GM19397 (cell line): Measurements from ENCODE around the gene SLC17A5.
"Not testable (repeated sequence)": the region's sequence is repeated elsewhere in the genome, so short reads cannot be mapped to it uniquely, and the experiment has no call there.

ENCODE experiments used
- ATAC-seq: cut with Tn5 transposase; IDR thresholded peaks from one replicate; pipeline ENCODE4 v1.9.1; 2021; ENCODE audit warnings: mild to moderate bottlenecking, moderate library complexity; ENCODE audit not compliant: unreplicated experiment

SLC17A5 gene

DNA sequence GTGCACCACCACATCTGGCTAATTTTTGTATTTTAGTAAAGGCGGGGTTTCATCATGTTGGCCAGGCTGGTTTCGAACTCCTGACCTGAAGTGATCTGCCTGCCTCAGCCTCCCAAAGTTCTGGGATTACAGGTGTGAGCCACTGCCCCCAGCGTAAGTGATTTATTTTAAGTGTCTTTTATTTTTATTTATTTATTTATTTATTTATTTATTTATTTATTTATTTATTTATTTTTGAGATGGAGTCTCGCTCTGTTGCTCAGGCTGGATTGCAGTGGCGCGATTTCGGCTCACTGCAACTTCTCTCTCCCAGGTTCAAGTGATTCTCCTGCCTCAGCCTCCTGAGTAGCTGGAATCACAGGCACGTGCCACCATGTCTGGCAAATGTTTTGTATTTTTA lies 30.3 kb downstream of the SLC17A5 start:
- ATAC-seq: not testable (repeated sequence)

DNA sequence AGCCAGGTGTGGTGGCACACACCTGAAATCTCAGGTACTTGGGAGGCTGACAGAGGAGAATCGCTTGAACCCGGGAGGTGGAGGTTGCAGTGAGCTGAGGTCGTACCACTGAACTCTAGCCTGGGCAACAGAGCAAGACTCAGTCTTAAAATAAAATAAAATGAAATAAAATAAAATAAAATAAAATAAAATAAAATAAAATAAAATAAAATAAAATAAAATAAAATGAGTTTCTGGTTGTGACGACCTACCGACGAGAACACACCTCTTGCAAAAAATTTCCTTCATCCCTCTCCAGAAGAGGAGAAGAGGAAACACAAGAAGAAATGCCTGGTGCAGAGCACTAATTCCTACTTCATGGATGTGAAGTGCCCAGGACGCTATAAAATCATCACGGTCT lies 35.7 kb downstream of the SLC17A5 start:
- not testable (repeated sequence) for ATAC-seq

DNA sequence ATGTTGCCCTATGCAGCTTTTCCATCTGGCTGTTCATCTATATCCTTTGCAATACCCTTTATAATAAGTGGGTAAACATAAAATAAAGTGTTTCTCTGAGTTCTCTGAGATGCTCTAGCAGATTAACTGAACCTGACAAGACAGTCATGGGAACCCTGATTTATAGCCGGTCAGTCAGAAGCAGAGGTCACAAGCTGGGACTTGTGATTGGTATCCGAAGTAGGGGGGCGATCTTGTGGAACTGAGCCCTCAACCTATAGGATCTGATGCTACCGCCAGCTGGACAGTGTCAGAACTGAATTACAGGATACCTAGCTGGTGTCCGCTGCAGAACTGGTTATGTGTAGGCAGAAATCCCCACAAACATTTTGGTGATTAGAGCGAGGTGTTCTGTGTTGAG lies 39.0 kb downstream of the SLC17A5 start:
- ATAC-seq: no peak

DNA sequence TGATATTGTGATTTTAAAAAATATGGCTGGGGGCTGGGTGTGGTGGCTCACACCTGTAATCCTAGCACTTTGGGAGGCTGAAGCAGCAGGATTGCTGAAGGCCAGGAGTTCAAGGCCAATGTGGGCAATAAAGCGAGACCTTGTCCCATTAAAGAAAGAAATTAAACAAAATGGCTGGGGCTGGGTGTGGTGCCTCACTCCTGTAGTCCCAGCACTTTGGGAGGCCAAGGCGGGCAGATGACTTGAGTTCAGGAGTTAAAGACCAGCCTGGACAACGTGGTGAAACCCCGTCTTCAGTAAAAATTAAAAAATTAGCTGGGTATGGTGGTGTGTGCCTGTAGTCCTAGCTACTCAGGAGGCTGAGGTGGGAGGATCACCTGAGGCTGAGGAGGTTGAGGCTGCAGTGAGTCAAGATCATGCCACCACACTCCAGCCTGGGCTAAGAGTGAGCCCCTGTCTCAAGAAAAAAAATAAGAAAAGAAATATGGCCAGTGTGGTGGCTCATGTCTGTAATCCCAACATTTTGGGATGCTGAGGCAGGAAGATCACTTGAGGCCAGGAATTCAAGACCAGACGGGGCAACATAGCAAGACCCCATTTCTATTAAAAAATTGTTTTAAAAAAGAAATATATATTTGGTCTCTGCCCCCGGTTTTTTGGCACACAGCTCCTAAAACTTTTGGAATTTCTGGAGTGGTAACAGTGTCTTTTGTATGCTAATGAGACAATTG lies 39.8 kb downstream of the SLC17A5 start:
- no peak for ATAC-seq

DNA sequence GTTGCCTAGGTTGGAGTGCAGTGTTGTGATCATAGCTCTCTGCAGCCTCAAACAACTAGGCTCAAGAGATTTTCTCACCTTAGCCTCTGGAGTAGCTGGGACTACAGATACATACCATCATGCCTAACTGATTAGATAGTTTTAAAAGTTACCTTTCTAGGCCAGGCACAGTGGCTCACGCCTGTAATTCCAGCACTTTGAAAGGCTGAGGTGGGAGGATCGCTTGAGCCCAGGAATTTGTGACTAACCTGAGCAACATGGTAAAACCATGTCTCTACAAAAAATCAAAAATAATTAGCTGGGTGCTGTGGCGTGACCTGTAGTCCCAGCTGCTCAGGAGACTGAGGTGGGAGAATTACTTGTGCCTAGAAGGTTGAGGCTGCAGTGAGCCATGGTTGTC lies 41.2 kb downstream of the SLC17A5 start:
- ATAC-seq: no peak

DNA sequence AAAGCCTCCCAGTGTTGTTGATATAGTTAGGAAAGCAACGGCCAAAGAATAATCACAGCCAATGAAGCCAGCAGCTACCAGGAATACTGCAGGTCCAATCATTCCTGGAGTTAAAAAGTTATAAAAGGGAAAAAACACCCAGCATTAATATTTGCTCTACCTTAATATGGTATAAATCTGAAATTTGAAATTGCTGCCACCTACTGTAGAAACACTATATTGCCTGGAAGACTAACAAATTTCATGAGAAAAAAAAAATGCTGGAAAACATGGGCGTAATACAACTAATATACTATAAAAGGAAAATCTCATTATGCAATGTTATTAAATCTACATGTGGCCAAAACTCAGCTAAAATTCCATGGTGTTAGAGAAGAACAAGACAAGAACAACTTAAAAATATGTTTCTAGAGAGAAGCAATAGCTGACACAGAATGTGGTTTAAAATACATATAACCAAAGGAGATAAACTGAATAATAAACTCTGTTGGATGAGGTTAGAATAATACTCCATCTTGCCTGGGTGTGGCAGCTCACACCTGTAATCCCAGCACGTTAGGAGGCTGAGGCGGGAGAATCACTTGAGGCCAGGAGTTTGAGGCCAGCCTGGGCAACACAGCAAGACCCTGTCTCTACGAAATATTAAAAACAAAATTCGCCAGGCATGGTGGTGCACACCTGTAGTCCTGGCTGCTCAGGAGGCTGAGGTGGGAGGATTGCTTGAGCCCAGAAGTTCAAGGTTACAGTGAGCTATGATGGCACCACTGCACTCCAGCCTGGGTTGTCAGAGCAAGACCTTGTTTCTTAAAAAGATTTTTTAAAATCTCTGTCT lies 43.1 kb downstream of the SLC17A5 start:
- no peak for ATAC-seq

DNA sequence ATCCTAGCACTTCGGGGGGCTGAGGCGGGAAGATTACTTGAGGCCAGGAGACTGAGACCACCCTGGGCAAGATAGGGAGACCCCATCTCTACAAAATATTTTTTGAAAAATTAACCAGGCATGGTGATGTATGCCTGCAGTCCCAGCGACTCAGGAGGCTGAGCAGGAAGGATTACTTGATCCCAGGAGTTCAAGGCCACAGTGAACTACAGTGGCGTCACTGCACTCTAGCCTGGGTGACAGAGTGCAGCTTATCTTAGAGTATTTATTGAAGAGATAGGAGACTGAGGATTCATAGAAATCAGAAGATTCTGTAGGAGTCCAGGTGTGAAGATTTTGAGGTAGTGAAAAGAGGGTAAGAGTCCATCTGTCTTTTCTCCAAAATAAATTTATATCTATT lies 45.0 kb downstream of the SLC17A5 start:
- ATAC-seq: no peak

DNA sequence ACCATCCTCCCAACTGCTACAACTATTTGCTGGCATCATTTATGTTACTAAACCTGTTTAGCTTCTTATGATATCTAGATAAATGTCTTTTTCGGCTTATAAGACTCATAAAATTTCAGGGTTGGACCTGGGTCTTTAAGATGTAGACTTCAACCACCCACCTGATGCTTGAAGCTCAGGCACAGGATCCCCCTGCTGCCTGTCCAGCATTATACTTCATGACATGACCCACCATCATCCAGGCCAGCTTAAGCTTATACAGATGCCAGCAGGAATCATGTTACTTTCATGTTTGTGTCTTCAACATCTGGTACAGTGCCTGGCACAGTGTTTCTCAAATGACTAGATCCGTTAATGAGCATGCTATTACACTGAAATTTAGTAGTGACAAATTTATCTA lies 47.4 kb downstream of the SLC17A5 start:
- no peak for ATAC-seq

DNA sequence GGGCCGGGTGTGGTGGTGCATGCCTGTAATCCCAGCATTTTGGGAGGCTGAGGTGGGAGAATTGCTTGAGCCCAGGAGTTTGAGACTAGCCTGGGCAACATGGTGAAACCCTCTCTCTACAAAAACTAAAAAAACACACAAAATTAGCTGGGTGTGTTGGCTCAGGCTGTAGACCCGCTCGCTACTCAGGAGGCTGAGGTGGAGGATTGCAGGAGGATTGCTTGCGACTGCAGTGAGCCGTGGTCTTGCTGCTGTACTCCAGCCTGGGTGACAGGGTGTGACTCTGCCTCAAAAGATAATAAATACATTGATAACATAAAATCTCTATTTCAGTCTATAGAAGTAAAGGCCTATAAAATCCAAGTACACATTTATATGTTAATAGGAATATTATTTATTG lies 49.3 kb downstream of the SLC17A5 start:
- no peak for ATAC-seq

DNA sequence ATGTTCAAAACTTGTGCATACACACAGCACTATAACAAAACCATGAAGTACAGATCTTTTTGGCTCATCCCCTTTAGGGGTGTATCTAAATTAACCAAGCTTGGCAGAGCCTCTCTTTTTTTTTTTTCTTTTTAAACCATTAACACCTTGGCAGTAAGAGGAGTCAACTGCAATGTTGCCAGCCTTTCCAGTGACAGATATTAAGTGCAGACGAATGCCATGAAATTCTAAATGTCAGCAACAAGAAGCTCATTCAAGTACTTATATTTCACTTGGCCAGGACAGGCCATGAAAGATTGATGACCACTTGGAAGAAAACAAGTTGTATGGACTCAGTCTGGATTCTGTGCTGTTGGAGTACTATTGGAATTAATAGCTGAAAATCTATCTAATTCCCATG lies 49.8 kb downstream of the SLC17A5 start:
- ATAC-seq: no peak

DNA sequence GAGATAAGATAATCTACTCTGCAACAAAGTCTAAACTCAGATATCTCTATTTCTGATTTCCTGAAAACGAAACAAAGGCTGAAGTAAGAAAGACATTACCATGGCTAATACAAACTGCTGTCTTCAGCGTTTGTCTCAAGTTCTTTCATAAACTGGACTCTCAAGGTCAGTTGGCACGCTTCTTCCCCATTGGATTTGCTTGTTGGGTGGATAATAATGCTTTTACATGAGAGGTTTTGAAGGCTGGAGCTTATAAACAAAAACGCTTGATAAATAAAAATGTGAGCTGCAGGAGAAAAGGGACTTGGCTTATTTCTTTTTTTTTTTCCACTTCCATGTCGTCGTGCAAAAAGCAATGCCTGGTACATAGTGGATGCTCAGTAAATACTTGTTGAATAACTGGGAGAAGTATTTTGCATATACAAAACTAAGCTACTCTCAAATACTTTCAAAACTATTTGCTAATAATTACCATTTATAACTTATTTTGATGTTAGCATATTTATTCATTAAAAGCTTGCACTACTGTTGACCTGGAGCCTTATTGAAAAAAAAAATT lies 67.3 kb downstream of the SLC17A5 start:
- peak; percentile 11 for ATAC-seq

DNA sequence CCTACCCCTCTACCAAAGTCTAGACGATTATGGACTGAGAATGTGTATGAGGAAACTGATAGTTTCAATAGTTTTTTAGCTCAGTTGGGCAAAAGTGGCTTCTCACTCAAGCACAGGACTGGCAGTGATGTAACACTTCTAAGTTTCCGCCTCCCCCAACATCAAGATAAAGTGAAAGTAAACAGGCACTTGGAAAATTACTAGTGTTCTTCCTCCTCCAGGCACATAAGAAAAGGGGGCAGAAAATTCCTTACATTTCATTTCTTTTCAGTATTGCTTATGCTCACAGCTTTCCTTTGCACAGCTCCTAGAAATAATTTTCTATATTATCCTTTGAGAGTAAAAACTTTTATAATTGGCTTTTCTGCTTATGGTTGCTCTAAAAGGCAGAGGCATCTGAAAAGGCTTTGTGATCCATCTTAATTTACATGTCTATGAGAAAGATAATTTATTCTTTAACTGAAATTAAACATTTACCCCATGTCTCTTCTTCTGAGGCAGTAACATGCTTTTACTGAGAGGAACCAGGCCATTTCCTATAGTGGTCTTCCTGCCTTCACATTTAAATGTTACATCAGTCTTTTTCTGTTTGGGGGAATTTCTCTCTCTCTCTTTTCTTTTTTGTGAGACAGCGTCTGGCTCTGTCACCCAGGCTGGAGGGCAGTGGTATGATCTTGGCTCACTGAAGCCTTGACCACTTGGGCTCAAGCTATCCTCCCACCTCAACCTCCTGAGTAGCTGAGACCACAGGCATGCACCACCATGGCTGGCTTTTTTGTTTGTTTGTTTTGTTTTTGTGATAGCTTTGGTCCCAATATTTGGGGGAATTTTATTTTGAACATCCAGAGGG lies 68.0 kb downstream of the SLC17A5 start:
- peak; percentile 51 for ATAC-seq

DNA sequence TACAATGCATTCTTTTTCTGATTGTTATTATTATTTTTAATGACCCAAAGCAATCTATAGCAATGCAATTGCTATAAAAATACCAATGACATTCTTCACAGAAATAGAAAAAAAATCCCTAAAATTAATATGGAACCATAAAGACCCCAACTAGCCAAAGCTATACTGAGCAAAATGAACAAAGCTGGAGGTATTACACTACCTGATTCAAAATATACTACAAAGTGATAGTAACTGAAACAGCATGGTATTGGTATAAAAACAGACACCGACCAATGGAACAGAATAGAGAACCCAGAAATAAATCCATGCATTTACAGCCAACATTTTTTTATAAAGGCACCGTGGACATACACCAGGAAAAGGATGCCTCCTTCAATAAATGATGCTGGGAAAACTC lies 72.5 kb downstream of the SLC17A5 start:
- no peak for ATAC-seq

DNA sequence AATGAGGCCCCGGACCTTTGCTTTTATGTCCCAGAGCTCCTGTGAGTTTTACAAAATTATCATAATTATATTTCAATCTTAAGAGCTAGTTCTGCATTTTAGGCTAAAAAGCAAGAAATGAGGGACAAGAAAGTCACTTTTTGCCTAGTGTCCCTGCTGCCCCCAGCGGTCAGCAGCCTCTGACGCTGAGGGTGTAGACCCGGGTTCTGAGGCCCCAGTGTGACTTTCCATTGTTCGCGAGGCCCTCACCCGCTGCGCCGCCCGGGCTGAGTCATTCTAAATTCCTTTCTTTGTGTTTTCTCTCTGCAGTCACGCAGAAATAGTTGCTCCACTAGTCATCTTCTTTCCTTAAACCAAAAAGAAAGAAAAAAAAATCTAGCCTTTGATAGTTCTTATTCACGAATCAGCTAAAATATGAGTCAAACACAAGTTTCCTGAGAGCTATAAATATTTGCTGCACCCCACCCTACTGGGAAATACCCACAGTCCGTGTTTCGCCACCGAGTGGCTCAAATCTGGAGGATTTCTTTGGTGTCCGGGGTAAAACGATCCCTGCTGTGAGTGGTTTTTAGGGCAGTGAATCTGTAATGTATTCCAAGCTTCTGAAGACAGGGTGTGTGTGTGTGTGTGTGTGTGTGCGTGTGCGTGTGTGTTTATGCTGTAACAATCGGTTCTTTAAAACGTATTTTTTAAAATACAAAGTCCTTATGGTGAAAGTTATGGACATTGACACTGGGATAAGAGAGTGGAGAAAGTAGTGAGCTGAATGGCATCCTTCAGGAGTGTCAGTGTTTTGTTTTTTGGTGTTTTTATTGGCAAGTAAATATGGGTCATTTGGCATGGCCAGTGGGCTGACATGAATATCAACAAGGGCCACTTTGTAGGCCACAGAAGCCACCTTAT lies 73.3 kb downstream of the SLC17A5 start:
- peak; percentile 74 for ATAC-seq

DNA sequence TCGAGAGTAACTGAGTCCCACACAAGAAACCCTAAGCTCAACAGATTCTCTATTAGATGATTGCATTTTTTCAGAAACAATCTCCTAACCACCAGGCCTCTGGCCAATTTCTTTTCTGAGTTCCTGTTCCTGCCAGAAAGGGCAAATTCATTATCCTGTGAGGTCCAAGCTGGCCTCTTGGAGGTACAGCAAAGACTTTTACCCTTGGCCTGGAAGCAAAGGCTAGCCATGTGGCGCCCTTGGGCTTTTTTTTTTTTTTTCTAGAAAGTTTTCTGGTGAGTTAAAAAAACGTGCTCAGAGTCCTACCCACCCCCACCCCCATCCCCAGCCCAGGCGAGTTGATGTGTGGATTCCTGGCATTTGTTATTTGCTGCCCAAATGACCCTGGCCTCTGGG lies 73.9 kb downstream of the SLC17A5 start:
- ATAC-seq: peak; percentile 5

DNA sequence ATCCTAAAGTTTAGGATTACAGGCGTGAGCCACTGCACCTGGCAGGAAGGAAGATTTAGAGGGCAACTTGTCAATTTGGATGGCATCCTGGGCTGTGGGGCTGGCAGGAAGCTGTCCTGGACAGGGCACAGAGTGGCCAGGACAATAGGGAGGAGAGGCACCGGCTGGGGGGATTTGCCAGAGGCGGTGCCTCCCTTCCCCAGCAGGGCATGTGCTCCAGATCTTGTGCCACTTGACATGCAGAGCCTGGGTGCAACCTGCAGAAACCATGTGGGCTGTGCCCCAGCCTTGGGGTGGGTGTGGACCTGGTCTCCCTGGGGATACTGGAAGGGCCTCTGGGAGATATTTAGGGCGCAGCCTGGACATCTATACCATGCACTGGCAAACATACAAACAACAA lies 74.4 kb downstream of the SLC17A5 start:
- ATAC-seq: no peak

DNA sequence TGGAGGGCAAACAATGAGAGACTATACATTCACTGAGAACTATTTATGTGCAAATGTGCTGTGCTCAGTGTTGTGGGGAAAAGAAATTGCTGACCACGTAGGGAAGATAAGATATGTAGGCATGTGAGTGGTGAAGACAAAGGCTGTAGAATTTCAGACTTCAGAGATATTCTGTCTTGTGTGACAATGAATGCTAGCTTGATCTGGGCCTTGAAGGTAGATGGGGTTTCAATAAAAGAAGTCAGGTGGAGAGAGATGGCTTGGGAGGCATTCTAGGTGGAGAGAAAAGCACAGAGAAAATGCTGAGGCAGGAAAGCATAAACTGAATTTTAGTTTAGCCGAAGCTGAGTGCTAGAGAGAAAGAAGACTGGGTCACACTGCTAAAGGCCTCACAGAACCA lies 76.1 kb downstream of the SLC17A5 start:
- no peak for ATAC-seq

DNA sequence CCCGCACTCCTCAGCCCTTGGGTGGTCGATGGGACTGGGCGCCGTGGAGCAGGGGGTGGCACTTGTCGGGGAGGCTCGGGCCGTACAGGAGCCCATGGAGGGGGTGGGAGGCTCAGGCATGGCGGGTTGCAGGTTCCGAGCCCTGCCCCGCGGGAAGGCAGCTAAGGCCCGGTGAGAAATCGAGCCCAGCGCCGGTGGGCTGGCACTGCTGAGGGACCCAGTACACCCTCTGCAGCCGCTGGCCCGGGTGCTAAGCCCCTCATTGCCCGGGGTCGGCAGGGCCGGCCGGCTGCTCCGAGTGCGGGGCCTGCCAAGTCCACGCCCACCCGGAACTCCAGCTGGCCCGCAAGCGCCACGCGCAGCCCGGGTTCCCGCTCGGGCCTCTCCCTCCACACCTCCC lies 81.3 kb downstream of the SLC17A5 start:
- not testable (repeated sequence) for ATAC-seq

DNA sequence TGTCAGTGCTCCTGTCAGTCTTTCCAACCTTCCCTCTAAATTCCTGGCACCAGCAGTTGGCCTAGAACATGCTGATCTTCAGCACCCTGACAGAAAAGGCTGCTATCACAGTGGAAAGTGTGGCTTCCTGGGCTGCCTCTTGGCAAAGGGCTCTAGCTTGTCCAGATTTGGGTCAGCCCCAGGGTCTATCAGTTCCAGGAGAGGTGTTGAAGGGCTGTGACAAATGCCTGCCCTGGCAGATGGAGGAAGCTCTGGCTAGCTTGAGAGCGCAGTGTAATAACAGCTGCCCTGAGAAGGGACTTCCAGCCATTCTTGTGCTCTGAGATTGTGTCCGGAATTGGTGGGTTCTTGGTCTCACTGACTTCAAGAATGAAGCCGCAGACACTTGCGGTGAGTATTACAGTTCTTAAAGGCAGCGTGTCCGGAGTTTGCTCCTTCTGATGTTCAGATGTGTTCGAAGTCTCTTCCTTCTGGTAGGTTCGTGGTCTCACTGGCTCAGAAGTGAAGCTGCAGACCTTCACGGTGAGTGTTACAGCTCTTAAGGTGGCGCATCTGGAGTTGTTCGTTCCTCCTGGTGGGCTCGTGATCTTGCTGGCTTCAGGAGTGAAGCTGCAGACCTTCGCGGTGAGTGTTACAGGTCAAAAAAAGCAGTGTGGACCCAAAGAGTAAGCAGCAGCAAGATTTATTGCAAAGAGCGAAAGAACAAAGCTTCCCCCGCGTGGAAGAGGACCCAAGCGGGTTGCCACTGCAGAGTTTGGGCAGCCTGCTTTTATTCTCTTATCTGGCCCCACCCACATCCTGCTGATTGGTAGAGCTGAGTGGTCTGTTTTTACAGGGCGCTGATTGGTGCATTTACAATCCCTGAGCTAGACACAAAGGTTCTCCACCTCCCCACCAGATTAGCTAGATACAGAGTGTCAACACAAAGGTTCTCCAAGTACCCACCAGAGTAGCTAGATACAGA lies 82.3 kb downstream of the SLC17A5 start:
- not testable (repeated sequence) for ATAC-seq
